Activated CD8-positive, alpha-beta T cell treated with anti-CD3 and anti-CD28 coated beads for 36 hours (primary cell): ENCODE results near the gene PHPT1. TPM values are rescaled to one million over a fixed set of nuclear protein-coding genes. Genes with fewer than 3 reads are reported as not detected.
A peak's percentile ranks its signal among the peaks of the same experiment; 100 is the strongest.

Experiments used
- ATAC-seq: fragments of 200-7000 bp; cut with Tn5 transposase; one replicate; pipeline ENCODE4 v1.10.0; 2021; ENCODE audit warnings: mild to moderate bottlenecking, moderate library complexity
- CTCF ChIA-PET: fragments of 350-600 bp; sonication (Branson Sonifier 250); formaldehyde crosslinking; loops from one replicate; lab custom pipeline; 2021; ENCODE audit warnings: antibody characterized with exemption; lab: Charles Lee
- POLR2A ChIA-PET: fragments of 350-600 bp; sonication (Branson Sonifier 250); formaldehyde crosslinking; loops from one replicate; lab custom pipeline; 2021; ENCODE audit warnings: antibody characterized with exemption; lab: Charles Lee
- DNase-seq: peaks from one replicate; pipeline ENCODE4 v3.0.0-alpha.2; 2020
- H3K27ac Mint-ChIP-seq: one replicate; pipeline ENCODE4 v1.8.0; 2021; ENCODE audit warnings: mild to moderate bottlenecking, mixed read lengths
- H3K27me3 Mint-ChIP-seq: one replicate; pipeline ENCODE4 v1.8.0; 2021; ENCODE audit warnings: mixed read lengths
- H3K36me3 Mint-ChIP-seq: one replicate; pipeline ENCODE4 v1.8.0; 2021; ENCODE audit warnings: low read depth, mixed read lengths
- H3K4me1 Mint-ChIP-seq: one replicate; pipeline ENCODE4 v1.8.0; 2021; ENCODE audit warnings: low read depth, mixed read lengths
- H3K4me3 Mint-ChIP-seq: one replicate; pipeline ENCODE4 v1.8.0; 2021; ENCODE audit warnings: mild to moderate bottlenecking, moderate library complexity, mixed read lengths
- H3K9me3 Mint-ChIP-seq: one replicate; pipeline ENCODE4 v1.8.0; 2021; ENCODE audit warnings: mixed read lengths
- CTCF ChIP-seq: fragments of 200-600 bp; IDR thresholded peaks from one replicate; pipeline ENCODE4 v1.8.0; 2022; ENCODE audit warnings: antibody characterized with exemption, mild to moderate bottlenecking
- intact Hi-C: fragments of 100-400 bp; cut with micrococcal nuclease; formaldehyde crosslinking; loops from one replicate; pipeline ENCODE4 v1.10.0; 2022
- total RNA-seq, 2 experiments: library from RNA; stranded (reverse); gene quantifications; one replicate each; pipeline ENCODE4 v1.2.3, GENCODE V29; 2021

Gene PHPT1
- total RNA-seq, 2 experiments from 2014 or later: 123 to 124 TPM

- peaks cover 16% of the 10 kb centered on the region for H3K4me1 Mint-ChIP-seq
- no peak overlapping the region for H3K27ac Mint-ChIP-seq
- DNase-seq: no peak
- H3K36me3 Mint-ChIP-seq: peaks cover 11% of the 10 kb centered on the region
- ChIA-PET POLR2A (no interaction called here), CTCF (interaction anchor here (1.2 to 3.1 kb wide), 2 partner anchors 39 to 183 kb away, joined by 3 to 9 read pairs; no protein-coding TSS in a partner anchor)
- H3K4me3 Mint-ChIP-seq: no peak overlapping the region
- intact Hi-C loops: loop anchor here (5.0 kb wide), 1 partner anchor 57 kb away; no protein-coding TSS in a partner anchor
- H3K27me3 Mint-ChIP-seq: peaks cover 17% of the 10 kb centered on the region
- H3K9me3 Mint-ChIP-seq: no peaks in the 10 kb centered on the region
- no peak for ATAC-seq
- no peak for TF ChIP-seq CTCF
These were observed 3.5 kb upstream of the PHPT1 start for GRCh38 chr9:136845465-136846260.

- ATAC-seq (no peak), DNase-seq (no peak)
- peaks cover 11% of the 10 kb centered on the region for H3K36me3 Mint-ChIP-seq
- no peak overlapping the region for H3K4me3 Mint-ChIP-seq
- CTCF ChIA-PET: interaction anchor here (1.0 to 1.6 kb wide), 3 partner anchors 13 to 183 kb away, joined by 3 to 4 read pairs (median 3); no protein-coding TSS in a partner anchor
- no peak overlapping the region for H3K27ac Mint-ChIP-seq
- peaks cover 17% of the 10 kb centered on the region for H3K27me3 Mint-ChIP-seq
- no peak for TF ChIP-seq CTCF
- H3K4me1 Mint-ChIP-seq: peaks cover 16% of the 10 kb centered on the region
- H3K9me3 Mint-ChIP-seq: no peaks in the 10 kb centered on the region
- POLR2A ChIA-PET: interaction anchor here (0.9 to 2.6 kb wide), 2 partner anchors 15 to 39 kb away, joined by 4 to 8 read pairs; partner anchors contain the start of gene RABL6
- intact Hi-C loops: loop anchor here (5.0 kb wide), 1 partner anchor 56 kb away; no protein-coding TSS in a partner anchor
These were observed 2.7 kb upstream of the PHPT1 start for GRCh38 chr9:136846376-136847087.

GRCh38 chr9:136847088-136847825 is 2.0 kb upstream of the PHPT1 start:
- intact Hi-C loops: loop anchor here (5.0 kb wide), 1 partner anchor 55 kb away; no protein-coding TSS in a partner anchor
- peaks cover 13% of the 10 kb centered on the region for H3K4me1 Mint-ChIP-seq
- ChIA-PET POLR2A (interaction anchor here (0.9 to 2.6 kb wide), 6 partner anchors 15 to 104 kb away, joined by 3 to 8 read pairs (median 4); partner anchors contain the start of gene RABL6), CTCF (interaction anchor here (1.0 to 1.6 kb wide), 3 partner anchors 14 to 37 kb away, joined by 3 to 6 read pairs (median 4); no protein-coding TSS in a partner anchor)
- peak overlapping the region; percentile 71 for H3K27ac Mint-ChIP-seq
- DNase-seq (no peak), ATAC-seq (no peak)
- H3K4me3 Mint-ChIP-seq: peak overlapping the region; percentile 92
- no peak for TF ChIP-seq CTCF
- no peaks in the 10 kb centered on the region for H3K9me3 Mint-ChIP-seq
- peaks cover 11% of the 10 kb centered on the region for H3K36me3 Mint-ChIP-seq
- peaks cover 17% of the 10 kb centered on the region for H3K27me3 Mint-ChIP-seq

GRCh38 chr9:136847826-136848392 is 1.3 kb upstream of the PHPT1 start:
- Mint-ChIP-seq H3K9me3 (no peaks in the 10 kb centered on the region), H3K27me3 (peaks cover 17% of the 10 kb centered on the region), H3K27ac (peak overlapping the region; percentile 71), H3K4me3 (peak overlapping the region; percentile 92), H3K4me1 (peaks cover 11% of the 10 kb centered on the region), H3K36me3 (peaks cover 11% of the 10 kb centered on the region)
- ATAC-seq (peak; percentile 34), DNase-seq (peak; percentile 95)
- no peak for TF ChIP-seq CTCF
- intact Hi-C loops: loop anchor here (5.0 kb wide), 1 partner anchor 54 kb away; no protein-coding TSS in a partner anchor
- ChIA-PET CTCF (interaction anchor here (1.0 to 1.6 kb wide), 4 partner anchors 14 to 187 kb away, joined by 3 to 6 read pairs (median 4); no protein-coding TSS in a partner anchor), POLR2A (interaction anchor here (0.7 to 2.6 kb wide), 10 partner anchors 11 to 145 kb away, joined by 3 to 8 read pairs (median 3); no protein-coding TSS in a partner anchor)
